ENCODE measurements around the gene MSX1.

DNA sequence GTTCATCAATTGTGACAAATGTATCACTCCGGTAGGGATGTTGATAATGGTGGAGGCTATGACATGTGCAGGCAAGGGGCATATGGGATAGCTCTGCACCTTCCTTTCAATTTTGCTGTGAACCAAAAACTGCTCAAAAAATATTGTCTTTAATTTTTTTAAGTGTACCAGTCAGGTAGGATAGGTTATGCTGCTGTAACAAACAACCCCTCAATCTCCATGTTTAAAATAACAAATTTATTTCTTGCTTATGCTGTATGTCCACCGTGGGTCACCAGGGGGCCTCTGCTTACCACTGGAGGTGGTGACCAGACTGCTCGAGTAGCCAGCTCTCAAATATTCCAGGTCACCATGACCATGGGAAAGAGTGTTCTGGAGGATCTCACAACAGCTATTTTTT is 23.4 kb upstream of the MSX1 start:
- TF ChIP-seq EZH2 (IDR thresholded peaks at IDR 0.05; ENCODE audit: borderline replicate concordance, low read depth, low read length, poor library complexity, severe bottlenecking), result no peak
- TF ChIP-seq, protein P1, sequence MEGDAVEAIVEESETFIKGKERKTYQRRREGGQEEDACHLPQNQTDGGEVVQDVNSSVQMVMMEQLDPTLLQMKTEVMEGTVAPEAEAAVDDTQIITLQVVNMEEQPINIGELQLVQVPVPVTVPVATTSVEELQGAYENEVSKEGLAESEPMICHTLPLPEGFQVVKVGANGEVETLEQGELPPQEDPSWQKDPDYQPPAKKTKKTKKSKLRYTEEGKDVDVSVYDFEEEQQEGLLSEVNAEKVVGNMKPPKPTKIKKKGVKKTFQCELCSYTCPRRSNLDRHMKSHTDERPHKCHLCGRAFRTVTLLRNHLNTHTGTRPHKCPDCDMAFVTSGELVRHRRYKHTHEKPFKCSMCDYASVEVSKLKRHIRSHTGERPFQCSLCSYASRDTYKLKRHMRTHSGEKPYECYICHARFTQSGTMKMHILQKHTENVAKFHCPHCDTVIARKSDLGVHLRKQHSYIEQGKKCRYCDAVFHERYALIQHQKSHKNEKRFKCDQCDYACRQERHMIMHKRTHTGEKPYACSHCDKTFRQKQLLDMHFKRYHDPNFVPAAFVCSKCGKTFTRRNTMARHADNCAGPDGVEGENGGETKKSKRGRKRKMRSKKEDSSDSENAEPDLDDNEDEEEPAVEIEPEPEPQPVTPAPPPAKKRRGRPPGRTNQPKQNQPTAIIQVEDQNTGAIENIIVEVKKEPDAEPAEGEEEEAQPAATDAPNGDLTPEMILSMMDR (conservative IDR thresholded peaks at IDR 0.05; ENCODE audit: low read depth, low read length), result no peak
